HEK293 (cell line): ENCODE results near the gene RGR.

ENCODE experiments used
- ZNF24 ChIP-seq: fragments of 450-650 bp; formaldehyde crosslinking; IDR thresholded peaks from 2 replicates; pipeline ENCODE4 v1.5.1; 2016; ENCODE audit warnings: missing biosample characterization, missing genetic modification characterization
- ZNF560 ChIP-seq: fragments of 450-650 bp; formaldehyde crosslinking; IDR thresholded peaks from 2 replicates; pipeline ENCODE4 v1.5.1; 2017; ENCODE audit warnings: missing biosample characterization, missing genetic modification characterization, borderline replicate concordance
- TF ChIP-seq, protein P1 (sequence below): fragments of 450-650 bp; formaldehyde crosslinking; IDR thresholded peaks from 2 replicates; pipeline ENCODE4 v1.5.1; 2016; ENCODE audit warnings: missing biosample characterization, missing genetic modification characterization

- TF ChIP-seq, protein P1, sequence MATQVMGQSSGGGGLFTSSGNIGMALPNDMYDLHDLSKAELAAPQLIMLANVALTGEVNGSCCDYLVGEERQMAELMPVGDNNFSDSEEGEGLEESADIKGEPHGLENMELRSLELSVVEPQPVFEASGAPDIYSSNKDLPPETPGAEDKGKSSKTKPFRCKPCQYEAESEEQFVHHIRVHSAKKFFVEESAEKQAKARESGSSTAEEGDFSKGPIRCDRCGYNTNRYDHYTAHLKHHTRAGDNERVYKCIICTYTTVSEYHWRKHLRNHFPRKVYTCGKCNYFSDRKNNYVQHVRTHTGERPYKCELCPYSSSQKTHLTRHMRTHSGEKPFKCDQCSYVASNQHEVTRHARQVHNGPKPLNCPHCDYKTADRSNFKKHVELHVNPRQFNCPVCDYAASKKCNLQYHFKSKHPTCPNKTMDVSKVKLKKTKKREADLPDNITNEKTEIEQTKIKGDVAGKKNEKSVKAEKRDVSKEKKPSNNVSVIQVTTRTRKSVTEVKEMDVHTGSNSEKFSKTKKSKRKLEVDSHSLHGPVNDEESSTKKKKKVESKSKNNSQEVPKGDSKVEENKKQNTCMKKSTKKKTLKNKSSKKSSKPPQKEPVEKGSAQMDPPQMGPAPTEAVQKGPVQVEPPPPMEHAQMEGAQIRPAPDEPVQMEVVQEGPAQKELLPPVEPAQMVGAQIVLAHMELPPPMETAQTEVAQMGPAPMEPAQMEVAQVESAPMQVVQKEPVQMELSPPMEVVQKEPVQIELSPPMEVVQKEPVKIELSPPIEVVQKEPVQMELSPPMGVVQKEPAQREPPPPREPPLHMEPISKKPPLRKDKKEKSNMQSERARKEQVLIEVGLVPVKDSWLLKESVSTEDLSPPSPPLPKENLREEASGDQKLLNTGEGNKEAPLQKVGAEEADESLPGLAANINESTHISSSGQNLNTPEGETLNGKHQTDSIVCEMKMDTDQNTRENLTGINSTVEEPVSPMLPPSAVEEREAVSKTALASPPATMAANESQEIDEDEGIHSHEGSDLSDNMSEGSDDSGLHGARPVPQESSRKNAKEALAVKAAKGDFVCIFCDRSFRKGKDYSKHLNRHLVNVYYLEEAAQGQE (tag by site-specific recombination): no peak
- TF ChIP-seq ZNF24 (no peak), ZNF560 (tag by site-specific recombination) (no peak)
Observed at GRCh38 chr10:84236807-84237198, 8.1 kb upstream of the RGR start.
